GM03348 (cell line): ENCODE data around the gene GZMH.
"Not testable (repeated sequence)": the region's sequence is repeated elsewhere in the genome, so short reads cannot be mapped to it uniquely, and the experiment has no call there.

Source experiments
- DNase-seq: peaks from one replicate; pipeline ENCODE4 v3.0.0; 2012; ENCODE audit warnings: low spot score

GZMH gene

DNA sequence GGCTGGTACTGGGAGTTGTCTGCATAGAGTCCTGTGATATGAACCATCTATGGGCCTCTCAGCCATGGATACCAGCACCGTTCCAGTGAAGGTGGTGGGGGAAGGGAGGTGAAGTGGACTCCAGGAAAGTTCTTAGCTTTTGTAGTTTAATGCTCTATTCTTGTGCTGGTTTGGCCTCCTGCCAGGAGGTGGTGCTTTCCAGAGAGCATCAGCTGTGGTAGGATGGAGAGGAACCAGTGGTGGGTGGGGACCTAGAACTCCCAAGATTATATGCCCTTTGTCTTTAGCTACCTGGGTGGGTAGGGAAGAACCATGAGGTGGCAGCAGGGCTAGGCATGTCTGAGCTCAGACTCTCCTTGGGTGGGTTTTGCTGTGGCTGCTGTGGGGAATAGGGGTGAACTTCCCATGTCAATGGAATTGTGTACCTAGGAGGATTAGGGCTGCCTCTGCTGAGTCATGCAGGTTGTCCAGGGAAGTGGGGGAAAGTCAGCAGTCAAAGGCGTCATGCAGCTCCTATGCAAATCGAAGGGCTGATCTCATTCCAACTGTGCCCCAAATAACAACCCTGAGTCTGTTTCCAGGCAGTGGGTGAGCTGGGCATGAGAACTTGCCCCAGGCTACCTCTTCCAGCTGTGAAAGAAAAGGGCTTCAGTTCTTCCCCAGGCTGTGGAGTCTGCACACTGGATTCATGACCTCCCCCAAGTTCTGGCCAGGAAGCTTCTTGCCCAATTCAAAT lies 14.2 kb downstream of the GZMH start:
- no peak for DNase-seq

DNA sequence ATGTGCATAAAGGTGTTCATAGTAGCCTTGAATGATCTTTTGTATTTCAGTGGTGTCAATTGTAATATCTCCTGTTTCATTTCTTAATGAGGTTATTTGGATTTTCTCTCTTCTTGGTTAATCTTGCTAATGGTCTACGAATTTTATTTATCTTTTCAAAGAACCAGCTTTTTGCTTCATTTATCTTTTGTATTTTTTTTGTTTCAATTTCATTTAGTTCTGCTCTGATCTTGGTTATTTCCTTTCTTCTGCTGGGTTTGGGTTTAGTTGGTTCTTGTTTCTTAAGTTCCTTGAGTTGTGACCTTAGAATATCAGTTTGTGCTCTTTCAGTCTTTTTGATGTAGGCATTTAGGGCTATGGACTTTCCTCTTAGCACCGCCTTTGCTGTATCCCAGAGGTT lies 18.5 kb downstream of the GZMH start:
- DNase-seq = not testable (repeated sequence)

DNA sequence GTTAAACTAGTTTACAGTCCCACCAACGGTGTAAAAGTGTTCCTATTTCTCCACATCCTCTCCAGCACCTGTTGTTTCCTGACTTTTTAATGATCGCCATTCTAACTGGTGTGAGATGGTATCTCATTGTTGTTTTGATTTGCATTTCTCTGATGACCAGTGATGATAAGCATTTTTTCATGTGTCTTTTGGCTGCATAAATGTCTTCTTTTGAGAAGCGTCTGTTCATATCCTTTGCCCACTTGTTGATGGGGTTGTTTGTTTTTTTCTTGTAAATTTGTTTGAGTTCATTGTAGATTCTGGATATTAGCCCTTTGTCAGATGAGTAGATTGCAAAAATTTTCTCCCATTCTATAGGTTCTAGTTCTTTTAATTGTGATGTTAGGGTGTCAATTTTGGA lies 25.1 kb downstream of the GZMH start:
- DNase-seq = not testable (repeated sequence)

DNA sequence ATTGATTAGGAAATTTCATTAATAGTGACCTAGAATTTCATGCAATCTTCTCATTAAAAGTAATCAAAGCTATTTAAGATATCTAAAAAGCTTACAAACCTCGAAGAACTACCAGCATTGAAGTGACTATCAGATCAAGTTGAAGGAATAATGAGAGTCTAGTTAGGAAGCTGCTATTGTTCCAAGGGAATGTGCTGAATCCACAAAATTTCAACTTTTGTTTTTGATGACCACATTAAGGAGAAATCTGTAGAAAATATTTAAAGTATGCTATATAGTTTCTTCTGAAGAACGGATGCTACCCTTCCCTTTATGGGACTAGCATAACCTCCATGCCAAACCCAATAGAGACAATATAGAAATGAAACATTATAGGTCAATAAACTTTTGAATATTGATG lies 30.9 kb downstream of the GZMH start:
- no peak for DNase-seq

DNA sequence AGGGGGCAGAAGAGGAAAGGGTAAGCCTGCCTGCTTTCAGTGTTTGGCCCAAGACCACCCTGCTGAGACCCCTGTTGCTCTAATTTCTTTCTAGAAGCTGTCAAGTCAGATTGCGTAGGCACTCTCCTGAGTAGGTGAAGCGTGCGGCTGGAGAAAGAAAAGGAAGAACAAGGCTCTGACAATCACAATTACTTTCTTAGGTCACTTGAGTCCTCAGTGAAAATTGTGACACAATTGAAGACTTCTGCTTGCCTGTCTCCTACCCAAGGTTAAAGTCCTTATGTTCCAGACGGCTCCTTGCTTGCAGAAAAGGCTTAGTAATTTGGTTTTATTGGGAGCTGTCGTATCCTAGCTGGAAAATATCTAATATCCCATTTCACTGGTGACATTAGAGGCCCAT lies 32.7 kb downstream of the GZMH start:
- no peak for DNase-seq

DNA sequence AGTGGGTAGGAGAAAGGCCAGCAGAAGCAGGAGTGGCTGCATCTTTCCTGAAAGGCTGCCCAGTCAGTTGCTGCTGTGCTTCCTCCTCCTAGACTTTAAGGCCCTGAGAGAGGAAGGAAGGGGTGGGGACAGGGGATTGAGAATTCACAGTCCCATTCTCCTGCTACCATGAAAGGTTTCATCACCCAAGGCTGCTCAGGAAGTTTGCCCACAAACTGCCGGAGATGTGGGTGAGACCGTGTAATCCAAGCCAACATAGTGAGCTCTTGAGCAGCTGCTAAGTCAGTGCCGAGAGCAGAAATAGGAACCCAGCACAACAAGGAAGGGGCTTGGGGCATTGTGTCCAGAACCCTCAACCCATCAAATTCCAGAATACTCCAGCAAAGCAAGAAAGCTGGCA lies 33.3 kb downstream of the GZMH start, which contains the start of gene CTSG:
Gene CTSG, minus strand, starts transcription at position 69 of the 400 bp plus-strand sequence. Its CDS starts 27 bp downstream, at position 42.
- no peak for DNase-seq

DNA sequence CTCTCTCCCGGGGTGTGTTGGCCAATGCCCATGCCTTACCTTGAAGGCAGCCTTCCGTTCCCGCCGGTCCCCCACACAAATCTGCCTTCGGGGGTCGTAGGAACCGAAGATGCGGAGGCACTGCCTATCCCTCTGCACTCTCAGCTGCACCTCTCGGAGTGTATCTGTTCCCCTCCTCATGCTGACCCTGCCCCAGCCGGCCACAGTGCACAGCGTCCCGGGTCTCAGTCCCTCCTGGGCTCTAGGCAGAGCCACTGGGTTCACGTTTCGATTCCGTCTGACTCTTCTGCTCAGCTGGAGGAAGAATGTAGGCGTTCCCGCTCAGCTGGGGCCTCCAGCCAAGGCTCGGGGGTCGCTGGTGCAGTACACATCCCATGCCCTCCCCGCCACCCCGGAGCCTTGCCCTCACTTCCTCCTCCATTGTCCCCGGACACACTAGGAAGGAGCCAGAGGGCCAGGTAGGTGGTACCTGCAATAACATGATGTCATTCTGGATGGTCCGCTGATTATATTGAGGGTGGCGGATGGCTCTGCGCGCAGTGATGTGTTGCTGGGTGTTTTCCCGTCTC lies 35.2 kb downstream of the GZMH start:
- no peak for DNase-seq

DNA sequence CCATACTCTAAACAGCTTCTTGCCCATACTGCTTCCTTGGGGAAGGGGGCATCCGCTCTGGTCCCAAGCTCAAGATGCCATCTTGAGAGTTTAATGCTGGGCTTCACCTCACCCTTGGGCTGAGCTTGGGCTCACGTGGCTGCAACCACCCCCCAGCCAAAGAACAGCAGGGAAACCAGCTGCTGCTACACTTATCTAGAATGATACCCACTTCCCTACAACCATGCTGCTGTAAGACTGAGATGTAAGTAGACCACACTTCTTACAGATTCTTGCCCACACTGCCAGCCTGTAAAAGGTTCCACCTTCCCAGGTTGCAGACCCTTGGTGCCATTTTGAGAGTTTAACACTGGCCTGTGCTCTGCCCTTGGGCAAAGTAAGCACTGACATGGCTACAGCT lies 43.2 kb downstream of the GZMH start:
- no peak for DNase-seq

DNA sequence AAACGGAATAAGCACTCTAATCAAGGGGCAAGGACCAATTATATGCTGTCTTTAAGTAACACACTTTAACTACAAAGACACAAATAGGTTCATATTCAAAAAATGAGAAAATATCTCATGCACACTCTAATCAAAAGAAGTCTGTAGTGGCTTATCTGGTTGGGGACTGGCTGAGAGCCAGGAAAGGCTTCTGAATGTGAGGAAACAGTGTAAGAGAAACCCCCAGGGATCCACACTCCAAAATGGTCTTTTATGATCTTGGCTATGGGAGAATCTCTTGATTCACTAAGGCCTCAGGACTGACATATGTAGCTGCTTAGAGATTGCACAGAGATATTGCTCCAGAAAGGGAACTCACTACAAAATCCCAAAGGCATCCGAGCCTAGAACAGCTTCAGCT lies 43.7 kb downstream of the GZMH start:
- no peak for DNase-seq

DNA sequence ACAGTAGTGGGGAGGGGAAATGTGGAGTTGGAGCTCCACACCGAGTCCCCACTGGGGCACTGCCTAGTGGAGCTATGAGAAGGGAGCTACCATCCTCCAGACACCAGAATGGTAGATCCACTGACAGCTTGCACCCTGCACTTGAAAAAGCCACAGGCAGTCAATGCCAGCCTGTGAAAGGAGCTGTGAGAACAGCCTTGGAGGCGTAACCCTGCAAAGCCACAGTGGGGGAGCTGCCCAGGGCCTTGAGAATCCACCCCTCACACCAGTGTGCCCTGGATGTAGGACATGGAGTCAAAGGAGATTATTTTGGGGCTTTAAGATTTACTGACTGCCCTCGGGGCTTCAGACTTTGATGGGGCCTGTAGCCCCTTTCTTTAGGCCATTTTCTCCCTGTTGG lies 46.0 kb downstream of the GZMH start:
- no peak for DNase-seq

DNA sequence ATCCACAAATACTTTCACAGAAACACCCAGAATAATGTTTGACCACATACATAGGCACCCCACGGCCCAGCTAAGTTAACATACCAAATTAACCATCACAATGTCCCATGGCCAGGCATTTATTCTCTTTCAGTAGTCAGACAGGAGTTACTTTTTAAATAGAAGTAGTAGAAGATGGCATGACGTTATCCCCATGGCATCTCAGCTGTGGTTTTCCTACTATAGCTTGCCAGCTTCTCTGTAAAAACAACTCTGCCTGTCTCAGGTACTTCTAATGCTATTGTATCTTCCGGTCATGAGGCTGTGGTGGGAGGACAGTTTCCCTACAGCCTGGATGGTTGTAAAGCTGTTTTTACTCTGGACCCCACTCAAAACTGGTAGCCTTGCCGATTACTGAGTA lies 52.7 kb downstream of the GZMH start:
- DNase-seq = no peak
